ENCODE measurements around the gene ASMTL. TPM values are rescaled to one million over a fixed set of nuclear protein-coding genes. Genes with fewer than 3 reads are reported as not detected.

Gene ASMTL
- total and polyA plus RNA-seq, 2 experiments from 2014 or later, result 15.7 to 36.2 TPM

DNA sequence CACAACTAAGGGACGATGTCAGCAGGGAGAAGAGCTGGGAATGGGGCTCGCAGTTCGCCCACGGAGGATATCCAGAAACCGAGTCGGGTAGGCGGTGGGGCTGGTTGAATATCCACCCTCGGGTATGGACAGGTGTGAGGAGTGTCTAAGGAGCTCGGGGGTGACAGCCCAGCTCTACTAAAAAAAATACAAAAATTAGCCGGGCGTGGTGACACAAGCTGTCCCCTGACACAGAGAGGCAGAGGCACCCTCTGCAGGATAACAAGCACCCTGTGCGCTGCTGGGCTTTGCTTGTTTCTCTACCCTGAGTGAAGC lies 12.2 kb upstream of the ASMTL start:
- H3K4me2 ChIP-seq (ENCODE audit: unreplicated experiment), result no peak overlapping the region
- no peaks in the 10 kb centered on the region for H4K20me1 ChIP-seq (ENCODE audit: insufficient read depth)
- TF ChIP-seq EZH2 (IDR thresholded peaks at IDR 0.05; ENCODE audit: insufficient read depth, poor library complexity, severe bottlenecking) (no peak), EZH2phosphoT487 (IDR thresholded peaks at IDR 0.05; ENCODE audit: insufficient read depth, low read depth) (no peak)
- in situ Hi-C loops (cut with MboI), result no loop called here
- no peaks in the 10 kb centered on the region for H3K4me1 ChIP-seq (ENCODE audit: insufficient read depth)
- H3K9ac ChIP-seq, result no peak overlapping the region
- no peaks in the 10 kb centered on the region for H3K36me3 ChIP-seq (ENCODE audit: low read depth)
- H3K79me2 ChIP-seq (ENCODE audit: insufficient read depth), result no peaks in the 10 kb centered on the region
- H3K27me3 ChIP-seq (replicated peaks; ENCODE audit: insufficient read depth), result peaks cover 28% of the 10 kb centered on the region
- no peak for DNase-seq
- H3K9me2 ChIP-seq (ENCODE audit: insufficient read depth), result no peaks in the 10 kb centered on the region
- no peaks in the 10 kb centered on the region for H3K9me3 ChIP-seq (ENCODE audit: low read depth)
- 37 to 45% methylated on average over 10 to 12 of the region's 12 CpGs for WGBS, 2 experiments (ENCODE audit: low coverage in 1 of 2, low lambda C conversion rate in 2 of 2, missing lambda C conversion rate in 2 of 2)
- H3F3A ChIP-seq (ENCODE audit: insufficient read depth), result no peaks in the 10 kb centered on the region
- no peak overlapping the region for H3K4me3 ChIP-seq
- no peak overlapping the region for H3K27ac ChIP-seq
- no peak overlapping the region for H2AFZ ChIP-seq

- TF ChIP-seq EZH2phosphoT487 (IDR thresholded peaks at IDR 0.05; ENCODE audit: insufficient read depth, low read depth) (no peak), EZH2 (IDR thresholded peaks at IDR 0.05; ENCODE audit: insufficient read depth, poor library complexity, severe bottlenecking) (no peak)
- 51 to 56% methylated on average over 24 of the region's 24 CpGs for WGBS, 2 experiments (ENCODE audit: low coverage in 1 of 2, low lambda C conversion rate in 2 of 2, missing lambda C conversion rate in 2 of 2)
Measured at GRCh38 chrX:1464041-1464970, 11.6 kb upstream of the ASMTL start.

DNA sequence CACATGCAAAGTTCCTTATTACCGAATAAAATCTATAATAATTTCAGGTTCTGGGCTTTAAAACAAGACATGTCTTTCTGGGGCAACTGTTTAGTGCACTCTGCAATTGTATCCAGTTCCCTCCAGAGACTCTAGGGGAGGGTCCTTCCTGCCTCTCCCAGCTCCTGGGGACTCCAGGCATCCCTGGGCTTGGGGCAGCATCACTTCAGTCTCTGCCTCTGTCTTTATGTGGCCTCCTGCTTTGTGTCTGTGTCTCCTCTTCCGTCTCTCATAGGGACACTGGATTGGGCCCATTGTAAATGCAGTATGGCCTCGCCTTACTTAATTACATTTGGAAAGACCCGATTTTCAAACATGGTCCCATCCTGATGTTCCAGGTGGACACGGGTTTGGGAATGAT lies 10.9 kb upstream of the ASMTL start:
- Histone ChIP-seq H3K4me2 (ENCODE audit: unreplicated experiment) (no peak overlapping the region), H3K36me3 (ENCODE audit: low read depth) (no peaks in the 10 kb centered on the region), H3K4me1 (ENCODE audit: insufficient read depth) (no peaks in the 10 kb centered on the region), H4K20me1 (ENCODE audit: insufficient read depth) (no peaks in the 10 kb centered on the region), H3K27ac (no peak overlapping the region), H3F3A (ENCODE audit: insufficient read depth) (no peaks in the 10 kb centered on the region), H3K9ac (no peak overlapping the region), H2AFZ (no peak overlapping the region), H3K9me3 (ENCODE audit: low read depth) (no peaks in the 10 kb centered on the region), H3K27me3 (replicated peaks; ENCODE audit: insufficient read depth) (peaks cover 28% of the 10 kb centered on the region), H3K4me3 (no peak overlapping the region), H3K9me2 (ENCODE audit: insufficient read depth) (0 out of 2 replicates have a peak, but pooled peaks cover 4% of the 10 kb centered on the region), H3K79me2 (ENCODE audit: insufficient read depth) (no peaks in the 10 kb centered on the region)
- 32 to 37% methylated on average over 5 of the region's 5 CpGs for WGBS, 2 experiments (ENCODE audit: low coverage in 1 of 2, low lambda C conversion rate in 2 of 2, missing lambda C conversion rate in 2 of 2)
- no peak for DNase-seq
- TF ChIP-seq EZH2 (IDR thresholded peaks at IDR 0.05; ENCODE audit: insufficient read depth, poor library complexity, severe bottlenecking) (no peak), EZH2phosphoT487 (IDR thresholded peaks at IDR 0.05; ENCODE audit: insufficient read depth, low read depth) (no peak)
- in situ Hi-C loops (cut with MboI), result no loop called here

More at GRCh38 chrX:1464041-1464970, 11.6 kb upstream of the ASMTL start:
- H3K9ac ChIP-seq, result no peak overlapping the region
- 0 out of 2 replicates have a peak, but pooled peaks cover 3% of the 10 kb centered on the region for H3K9me2 ChIP-seq (ENCODE audit: insufficient read depth)
- H3K9me3 ChIP-seq (ENCODE audit: low read depth), result no peaks in the 10 kb centered on the region
- in situ Hi-C loops (cut with MboI), result no loop called here
- no peaks in the 10 kb centered on the region for H3F3A ChIP-seq (ENCODE audit: insufficient read depth)
- no peaks in the 10 kb centered on the region for H3K79me2 ChIP-seq (ENCODE audit: insufficient read depth)
- H3K4me1 ChIP-seq (ENCODE audit: insufficient read depth), result no peaks in the 10 kb centered on the region
- no peak overlapping the region for H3K27ac ChIP-seq
- H3K4me3 ChIP-seq, result no peak overlapping the region
- H4K20me1 ChIP-seq (ENCODE audit: insufficient read depth), result no peaks in the 10 kb centered on the region
- no peaks in the 10 kb centered on the region for H3K36me3 ChIP-seq (ENCODE audit: low read depth)
- no peak overlapping the region for H3K4me2 ChIP-seq (ENCODE audit: unreplicated experiment)
- H3K27me3 ChIP-seq (replicated peaks; ENCODE audit: insufficient read depth), result peaks cover 28% of the 10 kb centered on the region
- H2AFZ ChIP-seq, result no peak overlapping the region
- DNase-seq, result no peak

DNA sequence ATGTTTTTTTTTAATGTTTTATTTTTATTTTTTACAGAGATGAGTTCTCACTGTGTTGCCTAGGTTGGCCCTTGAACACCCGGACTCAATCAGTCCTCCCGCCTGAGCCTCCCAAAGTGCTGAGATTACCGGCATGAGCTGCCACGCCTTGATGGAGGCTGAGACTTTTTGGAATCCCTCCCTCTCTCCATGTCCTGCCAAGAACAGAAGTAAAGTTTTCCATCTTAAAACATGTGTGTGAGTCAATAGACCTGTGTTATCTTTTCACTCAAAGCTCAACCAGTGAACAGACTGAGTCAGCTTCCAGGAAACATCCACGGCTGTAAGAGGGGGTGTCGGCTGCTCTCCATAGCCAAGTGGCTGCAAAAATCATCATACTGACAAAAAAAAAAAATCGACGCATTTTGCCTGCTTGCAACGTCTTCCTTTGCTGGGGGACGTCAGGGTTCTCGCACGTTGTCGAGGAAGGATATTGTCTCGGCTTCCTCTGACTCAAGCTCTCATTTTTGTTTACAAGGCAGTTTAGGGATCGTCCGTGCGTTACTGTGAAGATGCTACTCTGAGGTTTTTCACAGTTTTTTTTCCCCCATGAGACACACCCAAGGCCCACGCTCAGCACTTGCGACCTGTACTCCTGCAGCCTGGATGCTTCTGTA lies 10.0 kb upstream of the ASMTL start:
- peaks cover 28% of the 10 kb centered on the region for H3K27me3 ChIP-seq (replicated peaks; ENCODE audit: insufficient read depth)
- H3K4me1 ChIP-seq (ENCODE audit: insufficient read depth), result no peaks in the 10 kb centered on the region
- no peak overlapping the region for H2AFZ ChIP-seq
- in situ Hi-C loops (cut with MboI), result no loop called here
- H3K4me2 ChIP-seq (ENCODE audit: unreplicated experiment), result no peak overlapping the region
- no peak overlapping the region for H3K9ac ChIP-seq
- H3K79me2 ChIP-seq (ENCODE audit: insufficient read depth), result no peaks in the 10 kb centered on the region
- no peak overlapping the region for H3K4me3 ChIP-seq
- peak; percentile 41 for DNase-seq
- no peaks in the 10 kb centered on the region for H3K9me3 ChIP-seq (ENCODE audit: low read depth)
- no peaks in the 10 kb centered on the region for H3F3A ChIP-seq (ENCODE audit: insufficient read depth)
- H3K27ac ChIP-seq, result no peak overlapping the region
- no peak for TF ChIP-seq EZH2phosphoT487 (IDR thresholded peaks at IDR 0.05; ENCODE audit: insufficient read depth, low read depth)
- no peak for TF ChIP-seq EZH2 (IDR thresholded peaks at IDR 0.05; ENCODE audit: insufficient read depth, poor library complexity, severe bottlenecking)
- H3K9me2 ChIP-seq (ENCODE audit: insufficient read depth), result 0 out of 2 replicates have a peak, but pooled peaks cover 4% of the 10 kb centered on the region
- H4K20me1 ChIP-seq (ENCODE audit: insufficient read depth), result no peaks in the 10 kb centered on the region
- H3K36me3 ChIP-seq (ENCODE audit: low read depth), result no peaks in the 10 kb centered on the region
- WGBS, 2 experiments (ENCODE audit: low coverage in 1 of 2, low lambda C conversion rate in 2 of 2, missing lambda C conversion rate in 2 of 2), result 55 to 60% methylated on average over 19 of the region's 19 CpGs
